Measurements from ENCODE around the gene AGPAT1. TPM values are rescaled to one million over a fixed set of nuclear protein-coding genes. Genes with fewer than 3 reads are reported as not detected.

AGPAT1 gene
- total and polyA plus RNA-seq, 2 of the 13 experiments (the other 11 are each of a cell fraction or from before 2014, with no cell fraction given) = 51.3 to 139 TPM

- TF ChIP-seq ZNF556 (CRISPR knock-in tag; IDR thresholded peaks at IDR 0.05; ENCODE audit: borderline replicate concordance) (no peak), REL (CRISPR knock-in tag; conservative IDR thresholded peaks at IDR 0.05) (peak; percentile 9; the same call in 1 of the 2 replicates), ZNF264 (CRISPR knock-in tag; IDR thresholded peaks at IDR 0.05) (no peak), ZNF883 (CRISPR knock-in tag; IDR thresholded peaks at IDR 0.05; ENCODE audit: not compliant biosample characterization) (no peak), JUNB (CRISPR knock-in tag; IDR thresholded peaks at IDR 0.05; ENCODE audit: borderline replicate concordance) (no peak), SNAPC2 (CRISPR knock-in tag; IDR thresholded peaks at IDR 0.05) (no peak), MAFG (CRISPR knock-in tag; IDR thresholded peaks at IDR 0.05) (peak; percentile 32; the same call in 1 of the 2 replicates), DRAP1 (CRISPR knock-in tag; IDR thresholded peaks at IDR 0.05) (no peak), PHB2 (IDR thresholded peaks at IDR 0.05; ENCODE audit: partially characterized antibody) (no peak), GFI1 (CRISPR knock-in tag; IDR thresholded peaks at IDR 0.05; ENCODE audit: borderline replicate concordance) (no peak), GRHL1 (CRISPR knock-in tag; conservative IDR thresholded peaks at IDR 0.05) (no peak), PRMT3 (CRISPR knock-in tag; IDR thresholded peaks at IDR 0.05; ENCODE audit: borderline replicate concordance, low read depth) (no peak), ELK4 (CRISPR knock-in tag; IDR thresholded peaks at IDR 0.05; ENCODE audit: borderline replicate concordance) (no peak), HCFC1 (IDR thresholded peaks at IDR 0.05; ENCODE audit: low read depth, low read length) (no peak), HMG20A (CRISPR knock-in tag; IDR thresholded peaks at IDR 0.05; ENCODE audit: borderline replicate concordance) (no peak), ZNF710 (CRISPR knock-in tag; IDR thresholded peaks at IDR 0.05; ENCODE audit: borderline replicate concordance) (no peak), MYNN (CRISPR knock-in tag; IDR thresholded peaks at IDR 0.05; ENCODE audit: low read depth) (no peak), ZNF737 (CRISPR knock-in tag; IDR thresholded peaks at IDR 0.05; ENCODE audit: borderline replicate concordance) (no peak), ETV6 (CRISPR knock-in tag; conservative IDR thresholded peaks at IDR 0.05) (no peak), ATF1 (CRISPR knock-in tag; IDR thresholded peaks at IDR 0.05) (no peak), DNMT3B (CRISPR knock-in tag; conservative IDR thresholded peaks at IDR 0.05) (no peak), ZBTB37 (CRISPR knock-in tag; IDR thresholded peaks at IDR 0.05) (0 out of 2 replicates have a peak, but pooled peaks have one; percentile 12), IKZF4 (CRISPR knock-in tag; IDR thresholded peaks at IDR 0.05; ENCODE audit: borderline replicate concordance, low read depth, not compliant biosample characterization) (no peak)
Observed at GRCh38 chr6:32152769-32153563, 22.9 kb downstream of the AGPAT1 start (continued).
